Measurements from ENCODE around the gene COX20.
A peak's percentile ranks its signal among the peaks of the same experiment; 100 is the strongest.
"Not testable (repeated sequence)": the region's sequence is repeated elsewhere in the genome, so short reads cannot be mapped to it uniquely, and the experiment has no call there.

COX20 gene

GRCh38 chr1:244794071-244794470 lies 41.4 kb upstream of the COX20 start:
- DNase-seq (ENCODE audit: insufficient read length, low spot score) (no peak), FAIRE-seq (no peak)
- no peak for TF ChIP-seq CTCF (IDR thresholded peaks at IDR 0.05; ENCODE audit: insufficient read depth, missing control alignments)

GRCh38 chr1:244794516-244794915 lies 40.9 kb upstream of the COX20 start:
- not testable (repeated sequence) for FAIRE-seq; DNase-seq (ENCODE audit: insufficient read length, low spot score)

- TF ChIP-seq CTCF (IDR thresholded peaks at IDR 0.05; ENCODE audit: insufficient read depth, missing control alignments), result peak; percentile 97
- DNase-seq (ENCODE audit: insufficient read length, low spot score) (no peak), FAIRE-seq (peak; percentile 96)
These were observed 38.6 kb upstream of the COX20 start for GRCh38 chr1:244796719-244797406.

- FAIRE-seq (no peak), DNase-seq (ENCODE audit: insufficient read length, low spot score) (no peak)
- TF ChIP-seq CTCF (IDR thresholded peaks at IDR 0.05; ENCODE audit: insufficient read depth, missing control alignments), result no peak
These were observed 34.6 kb upstream of the COX20 start for GRCh38 chr1:244800821-244801220.

- DNase-seq (ENCODE audit: insufficient read length, low spot score), result peak; percentile 67
- TF ChIP-seq CTCF (IDR thresholded peaks at IDR 0.05; ENCODE audit: insufficient read depth, missing control alignments), result peak; percentile 85
- FAIRE-seq, result no peak
These were observed 34.2 kb upstream of the COX20 start for GRCh38 chr1:244801246-244801645.

- FAIRE-seq (no peak), DNase-seq (ENCODE audit: insufficient read length, low spot score) (no peak)
- no peak for TF ChIP-seq CTCF (IDR thresholded peaks at IDR 0.05; ENCODE audit: insufficient read depth, missing control alignments)
These were observed 33.4 kb upstream of the COX20 start for GRCh38 chr1:244802041-244802440.

GRCh38 chr1:244802556-244803239 lies 32.8 kb upstream of the COX20 start:
- FAIRE-seq (no peak), DNase-seq (ENCODE audit: insufficient read length, low spot score) (no peak)
- no peak for TF ChIP-seq CTCF (IDR thresholded peaks at IDR 0.05; ENCODE audit: insufficient read depth, missing control alignments)
